ENCODE measurements around the gene HACL1.

Gene HACL1

GRCh38 chr3:15538345-15538744, 63.0 kb downstream of the HACL1 start:
- TF ChIP-seq NFIC (IDR thresholded peaks at IDR 0.05), result no peak
- no peak for TF ChIP-seq MAX (IDR thresholded peaks at IDR 0.05)
- TF ChIP-seq EGR1 (IDR thresholded peaks at IDR 0.05), result no peak
- TF ChIP-seq TEAD4 (IDR thresholded peaks at IDR 0.05), result no peak
- no peak for TF ChIP-seq CREB1 (IDR thresholded peaks at IDR 0.05; ENCODE audit: low read depth)
- TF ChIP-seq FOXM1 (IDR thresholded peaks at IDR 0.05; ENCODE audit: borderline replicate concordance, low read depth), result no peak
- TF ChIP-seq ZBTB7A (IDR thresholded peaks at IDR 0.05; ENCODE audit: low read depth), result no peak
- no peak for TF ChIP-seq YY1 (IDR thresholded peaks at IDR 0.05; ENCODE audit: low read depth)

GRCh38 chr3:15536856-15537255, 64.5 kb downstream of the HACL1 start:
- no peak for TF ChIP-seq CEBPB (IDR thresholded peaks at IDR 0.05)
- no peak for TF ChIP-seq CREB1 (IDR thresholded peaks at IDR 0.05; ENCODE audit: low read depth)
- TF ChIP-seq MAX (IDR thresholded peaks at IDR 0.05), result no peak
- TF ChIP-seq FOXM1 (IDR thresholded peaks at IDR 0.05; ENCODE audit: borderline replicate concordance, low read depth), result no peak
- no peak for TF ChIP-seq EGR1 (IDR thresholded peaks at IDR 0.05)
- TF ChIP-seq EP300 (IDR thresholded peaks at IDR 0.05; ENCODE audit: borderline replicate concordance), result no peak
- TF ChIP-seq ZBTB7A (IDR thresholded peaks at IDR 0.05; ENCODE audit: low read depth), result no peak
- no peak for TF ChIP-seq USF1 (IDR thresholded peaks at IDR 0.05)
- TF ChIP-seq TEAD4 (IDR thresholded peaks at IDR 0.05), result no peak
- TF ChIP-seq TAF1 (IDR thresholded peaks at IDR 0.05; ENCODE audit: low read depth), result no peak
- no peak for TF ChIP-seq TCF12 (IDR thresholded peaks at IDR 0.05; ENCODE audit: low read depth)

GRCh38 chr3:15535732-15536131, 65.6 kb downstream of the HACL1 start:
- no peak for TF ChIP-seq RAD21 (IDR thresholded peaks at IDR 0.05; ENCODE audit: low read depth)
- TF ChIP-seq TAF1 (IDR thresholded peaks at IDR 0.05; ENCODE audit: low read depth), result no peak

GRCh38 chr3:15531346-15531745, 70.0 kb downstream of the HACL1 start:
- TF ChIP-seq NFIC (IDR thresholded peaks at IDR 0.05) (no peak), CEBPB (IDR thresholded peaks at IDR 0.05) (no peak), MAX (IDR thresholded peaks at IDR 0.05) (no peak), YY1 (IDR thresholded peaks at IDR 0.05; ENCODE audit: low read depth) (no peak), REST (IDR thresholded peaks at IDR 0.05; ENCODE audit: low read depth) (no peak), EP300 (IDR thresholded peaks at IDR 0.05; ENCODE audit: borderline replicate concordance) (no peak), FOXM1 (IDR thresholded peaks at IDR 0.05; ENCODE audit: borderline replicate concordance, low read depth) (no peak), USF1 (IDR thresholded peaks at IDR 0.05) (no peak), TCF12 (IDR thresholded peaks at IDR 0.05; ENCODE audit: low read depth) (no peak)

- no peak for TF ChIP-seq TCF12 (IDR thresholded peaks at IDR 0.05; ENCODE audit: low read depth)
- no peak for TF ChIP-seq TEAD4 (IDR thresholded peaks at IDR 0.05)
Measured at GRCh38 chr3:15528854-15529537, 72.4 kb downstream of the HACL1 start.

GRCh38 chr3:15527031-15527459, 74.3 kb downstream of the HACL1 start:
- no peak for TF ChIP-seq TEAD4 (IDR thresholded peaks at IDR 0.05)
- no peak for TF ChIP-seq NFIC (IDR thresholded peaks at IDR 0.05)
- TF ChIP-seq YY1 (IDR thresholded peaks at IDR 0.05; ENCODE audit: low read depth), result no peak
- no peak for TF ChIP-seq CEBPB (IDR thresholded peaks at IDR 0.05)
- TF ChIP-seq ZBTB7A (IDR thresholded peaks at IDR 0.05; ENCODE audit: low read depth), result no peak
- TF ChIP-seq RAD21 (IDR thresholded peaks at IDR 0.05; ENCODE audit: low read depth), result no peak
- no peak for TF ChIP-seq REST (IDR thresholded peaks at IDR 0.05; ENCODE audit: low read depth)
- no peak for TF ChIP-seq FOXM1 (IDR thresholded peaks at IDR 0.05; ENCODE audit: borderline replicate concordance, low read depth)
- TF ChIP-seq EP300 (IDR thresholded peaks at IDR 0.05; ENCODE audit: borderline replicate concordance), result no peak
- no peak for TF ChIP-seq MAX (IDR thresholded peaks at IDR 0.05)
- no peak for TF ChIP-seq CREB1 (IDR thresholded peaks at IDR 0.05; ENCODE audit: low read depth)
- no peak for TF ChIP-seq EGR1 (IDR thresholded peaks at IDR 0.05)
- no peak for TF ChIP-seq TAF1 (IDR thresholded peaks at IDR 0.05; ENCODE audit: low read depth)
